ENCODE data around the gene PXN. TPM values are rescaled to one million over a fixed set of nuclear protein-coding genes. Genes with fewer than 3 reads are reported as not detected.

PXN gene
- total and polyA plus RNA-seq, 10 of the 15 experiments (the other 5 are each of a cell fraction or from before 2014, with no cell fraction given) = 1.0 to 32.0 (median 11.5) TPM

DNA sequence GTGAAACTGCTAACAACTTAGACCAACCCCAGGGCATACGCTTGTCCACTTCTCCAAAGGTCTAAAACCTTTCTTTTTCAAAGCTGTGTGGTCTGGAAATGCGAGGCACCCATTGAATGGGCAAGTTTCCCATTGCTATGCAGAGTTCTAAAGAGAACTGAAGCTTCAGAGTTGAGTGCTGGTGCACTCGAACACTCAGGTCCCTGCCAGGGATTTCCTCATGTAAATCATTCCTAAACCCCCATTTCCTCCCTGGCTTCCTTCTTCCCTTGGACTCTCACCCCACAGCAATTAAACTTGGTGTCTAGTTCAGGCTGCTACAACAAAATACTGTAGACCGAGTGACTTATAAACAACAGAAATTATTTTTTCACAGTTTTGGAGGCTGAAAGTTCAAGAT lies 2.2 kb upstream of the PXN start:
- Histone ChIP-seq H3K36me3 (ENCODE audit: control insufficient read depth in 2 of 2, insufficient read depth in 2 of 2, low read length in 1 of 2) (no peaks in the 10 kb centered on the region), H3K4me1 (ENCODE audit: control insufficient read depth, insufficient read depth, low read length) (0 out of 2 replicates have a peak, but pooled peaks cover 3% of the 10 kb centered on the region), H3K79me2 (ENCODE audit: control insufficient read depth, insufficient read depth, low read length) (no peaks in the 10 kb centered on the region), H3K27ac (ENCODE audit: control insufficient read depth, insufficient read depth) (no peak overlapping the region), H3K9ac (ENCODE audit: control insufficient read depth, insufficient read depth, low read length) (no peak overlapping the region), H3K9me3 (replicated peaks; ENCODE audit: control insufficient read depth, insufficient read depth, low read length) (no peaks in the 10 kb centered on the region), H3K27me3 (replicated peaks in 1 of 2; ENCODE audit: control insufficient read depth in 2 of 2, insufficient read depth in 2 of 2, low read length in 1 of 2) (peaks cover 1 to 4% of the 10 kb centered on the region in 2 experiments; a peak in 3 of 4 replicates), H3K4me2 (ENCODE audit: control insufficient read depth, insufficient read depth) (no peak overlapping the region), H2AFZ (ENCODE audit: control insufficient read depth, low read depth, low read length) (no peak overlapping the region), H4K20me1 (ENCODE audit: control insufficient read depth, insufficient read depth) (no peaks in the 10 kb centered on the region), H3K4me3 (no peak overlapping the region)
- CTCF ChIA-PET = interaction anchor here (0.9 to 9.8 kb wide), 4 partner anchors 13 to 45 kb away, joined by 3 to 287 read pairs (median 4); partner anchors contain the start of gene SIRT4
- BruUV-seq (replicated peaks) = no TSS peak
- RAD21 ChIA-PET (ENCODE audit: unreplicated experiment) = interaction anchor here (1.4 to 4.5 kb wide), 2 partner anchors 24 to 38 kb away, joined by 4 to 170 read pairs; partner anchors contain the start of gene RNU4-2
- no peak for ATAC-seq
- in situ Hi-C loops (cut with MboI) = no loop called here
- SMC1A ChIA-PET (ENCODE audit: uncharacterized antibody, unreplicated experiment) = interaction anchor here (7.8 kb wide), 1 partner anchor 39 kb away, joined by 152 read pairs; no protein-coding TSS in a partner anchor
- POLR2A ChIA-PET = interaction anchor here (0.6 to 0.9 kb wide), 2 partner anchors 39 to 65 kb away, joined by 3 to 4 read pairs; no protein-coding TSS in a partner anchor
- TF ChIP-seq GATAD2B (conservative IDR thresholded peaks at IDR 0.05; ENCODE audit: low read depth) = no peak
- TF ChIP-seq KAT2A (conservative IDR thresholded peaks at IDR 0.05; ENCODE audit: control insufficient read depth, low read depth, low read length) = no peak
- TF ChIP-seq SMARCA5 (IDR thresholded peaks at IDR 0.05) = no peak
- no peak for TF ChIP-seq CHD4 (IDR thresholded peaks at IDR 0.05)
- no peak for TF ChIP-seq DPF2 (IDR thresholded peaks at IDR 0.05)
- no peak for TF ChIP-seq RAD51 (IDR thresholded peaks at IDR 0.05)
- no peak for TF ChIP-seq PAX8 (IDR thresholded peaks at IDR 0.05)
- TF ChIP-seq, protein P1, sequence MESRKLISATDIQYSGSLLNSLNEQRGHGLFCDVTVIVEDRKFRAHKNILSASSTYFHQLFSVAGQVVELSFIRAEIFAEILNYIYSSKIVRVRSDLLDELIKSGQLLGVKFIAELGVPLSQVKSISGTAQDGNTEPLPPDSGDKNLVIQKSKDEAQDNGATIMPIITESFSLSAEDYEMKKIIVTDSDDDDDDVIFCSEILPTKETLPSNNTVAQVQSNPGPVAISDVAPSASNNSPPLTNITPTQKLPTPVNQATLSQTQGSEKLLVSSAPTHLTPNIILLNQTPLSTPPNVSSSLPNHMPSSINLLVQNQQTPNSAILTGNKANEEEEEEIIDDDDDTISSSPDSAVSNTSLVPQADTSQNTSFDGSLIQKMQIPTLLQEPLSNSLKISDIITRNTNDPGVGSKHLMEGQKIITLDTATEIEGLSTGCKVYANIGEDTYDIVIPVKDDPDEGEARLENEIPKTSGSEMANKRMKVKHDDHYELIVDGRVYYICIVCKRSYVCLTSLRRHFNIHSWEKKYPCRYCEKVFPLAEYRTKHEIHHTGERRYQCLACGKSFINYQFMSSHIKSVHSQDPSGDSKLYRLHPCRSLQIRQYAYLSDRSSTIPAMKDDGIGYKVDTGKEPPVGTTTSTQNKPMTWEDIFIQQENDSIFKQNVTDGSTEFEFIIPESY (IDR thresholded peaks at IDR 0.05) = no peak
- TF ChIP-seq JUNB (IDR thresholded peaks at IDR 0.05) = no peak
- TF ChIP-seq, protein P2, sequence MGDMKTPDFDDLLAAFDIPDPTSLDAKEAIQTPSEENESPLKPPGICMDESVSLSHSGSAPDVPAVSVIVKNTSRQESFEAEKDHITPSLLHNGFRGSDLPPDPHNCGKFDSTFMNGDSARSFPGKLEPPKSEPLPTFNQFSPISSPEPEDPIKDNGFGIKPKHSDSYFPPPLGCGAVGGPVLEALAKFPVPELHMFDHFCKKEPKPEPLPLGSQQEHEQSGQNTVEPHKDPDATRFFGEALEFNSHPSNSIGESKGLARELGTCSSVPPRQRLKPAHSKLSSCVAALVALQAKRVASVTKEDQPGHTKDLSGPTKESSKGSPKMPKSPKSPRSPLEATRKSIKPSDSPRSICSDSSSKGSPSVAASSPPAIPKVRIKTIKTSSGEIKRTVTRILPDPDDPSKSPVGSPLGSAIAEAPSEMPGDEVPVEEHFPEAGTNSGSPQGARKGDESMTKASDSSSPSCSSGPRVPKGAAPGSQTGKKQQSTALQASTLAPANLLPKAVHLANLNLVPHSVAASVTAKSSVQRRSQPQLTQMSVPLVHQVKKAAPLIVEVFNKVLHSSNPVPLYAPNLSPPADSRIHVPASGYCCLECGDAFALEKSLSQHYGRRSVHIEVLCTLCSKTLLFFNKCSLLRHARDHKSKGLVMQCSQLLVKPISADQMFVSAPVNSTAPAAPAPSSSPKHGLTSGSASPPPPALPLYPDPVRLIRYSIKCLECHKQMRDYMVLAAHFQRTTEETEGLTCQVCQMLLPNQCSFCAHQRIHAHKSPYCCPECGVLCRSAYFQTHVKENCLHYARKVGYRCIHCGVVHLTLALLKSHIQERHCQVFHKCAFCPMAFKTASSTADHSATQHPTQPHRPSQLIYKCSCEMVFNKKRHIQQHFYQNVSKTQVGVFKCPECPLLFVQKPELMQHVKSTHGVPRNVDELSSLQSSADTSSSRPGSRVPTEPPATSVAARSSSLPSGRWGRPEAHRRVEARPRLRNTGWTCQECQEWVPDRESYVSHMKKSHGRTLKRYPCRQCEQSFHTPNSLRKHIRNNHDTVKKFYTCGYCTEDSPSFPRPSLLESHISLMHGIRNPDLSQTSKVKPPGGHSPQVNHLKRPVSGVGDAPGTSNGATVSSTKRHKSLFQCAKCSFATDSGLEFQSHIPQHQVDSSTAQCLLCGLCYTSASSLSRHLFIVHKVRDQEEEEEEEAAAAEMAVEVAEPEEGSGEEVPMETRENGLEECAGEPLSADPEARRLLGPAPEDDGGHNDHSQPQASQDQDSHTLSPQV (IDR thresholded peaks at IDR 0.05) = no peak
- TF ChIP-seq MYC (IDR thresholded peaks at IDR 0.05; ENCODE audit: insufficient read depth, insufficient read length, insufficient replicate concordance, low read length, severe bottlenecking) = no peak
- TF ChIP-seq CBX5 (IDR thresholded peaks at IDR 0.05; ENCODE audit: low read depth) = no peak
- TF ChIP-seq, protein P3, sequence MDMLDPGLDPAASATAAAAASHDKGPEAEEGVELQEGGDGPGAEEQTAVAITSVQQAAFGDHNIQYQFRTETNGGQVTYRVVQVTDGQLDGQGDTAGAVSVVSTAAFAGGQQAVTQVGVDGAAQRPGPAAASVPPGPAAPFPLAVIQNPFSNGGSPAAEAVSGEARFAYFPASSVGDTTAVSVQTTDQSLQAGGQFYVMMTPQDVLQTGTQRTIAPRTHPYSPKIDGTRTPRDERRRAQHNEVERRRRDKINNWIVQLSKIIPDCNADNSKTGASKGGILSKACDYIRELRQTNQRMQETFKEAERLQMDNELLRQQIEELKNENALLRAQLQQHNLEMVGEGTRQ (IDR thresholded peaks at IDR 0.05; ENCODE audit: borderline replicate concordance, low read depth, low read length) = no peak
- intact Hi-C loops (cut with micrococcal nuclease; ENCODE audit: unreplicated experiment) = loop anchor here (10.0 kb wide), 1 partner anchor 153 kb away; the partner anchor contains the start of gene RAB35
- no peak for DNase-seq (ENCODE audit: low read depth, low spot score)
- no peak for FAIRE-seq
- WGBS (ENCODE audit: insufficient coverage, insufficient replicate concordance, low lambda C conversion rate, missing lambda C conversion rate) = 6% methylated on average over 4 of the region's 4 CpGs
